MM.1S (cell line): ENCODE results near the gene SLC24A4.

Experiments used
- DNase-seq: peaks from one replicate; pipeline ENCODE4 v3.0.0-alpha.2; 2015
- H2AFZ ChIP-seq: fragments of 300-600 bp; sonication (generic); 2 replicates; pipeline ENCODE4 v1.6.0; 2016; ENCODE audit warnings: antibody characterized with exemption, low read length
- H3F3A ChIP-seq: fragments of 300-600 bp; sonication (generic); 2 replicates; pipeline ENCODE4 v1.6.1; 2016; ENCODE audit warnings: mild to moderate bottlenecking, antibody characterized with exemption, low read length, moderate library complexity, mixed read lengths; ENCODE audit not compliant: insufficient read depth
- H3K27ac ChIP-seq: fragments of 300-600 bp; sonication (generic); 2 replicates; pipeline ENCODE4 v1.5.1; 2016; ENCODE audit warnings: mild to moderate bottlenecking, low read length
- H3K27me3 ChIP-seq: fragments of 300-600 bp; sonication (generic); replicated peaks from 2 replicates; pipeline ENCODE4 v1.6.0; 2016; ENCODE audit warnings: low read length; ENCODE audit not compliant: insufficient read depth
- H3K36me3 ChIP-seq: fragments of 300-600 bp; sonication (generic); replicated peaks from 2 replicates; pipeline ENCODE4 v1.6.1; 2016; ENCODE audit warnings: mild to moderate bottlenecking, low read length, mixed read lengths; ENCODE audit not compliant: insufficient read depth
- H3K4me1 ChIP-seq: fragments of 300-600 bp; sonication (generic); 2 replicates; pipeline ENCODE4 v1.6.1; 2016; ENCODE audit warnings: low read length, mixed read lengths
- H3K4me2 ChIP-seq: fragments of 300-600 bp; sonication (generic); 2 replicates; pipeline ENCODE4 v1.6.0; 2016; ENCODE audit warnings: low read depth, low read length
- H3K4me3 ChIP-seq: fragments of 300-600 bp; sonication (generic); 2 replicates; pipeline ENCODE4 v1.5.1; 2016; ENCODE audit warnings: low read length, mixed read lengths
- H3K79me2 ChIP-seq: fragments of 300-600 bp; sonication (generic); 2 replicates; pipeline ENCODE4 v1.6.1; 2016; ENCODE audit warnings: mixed run types, low read length, mixed read lengths
- H3K9ac ChIP-seq: fragments of 300-600 bp; sonication (generic); 2 replicates; pipeline ENCODE4 v1.6.1; 2016; ENCODE audit warnings: low read length, mixed read lengths
- H3K9me2 ChIP-seq: fragments of 300-600 bp; sonication (generic); replicated peaks from 2 replicates; pipeline ENCODE4 v1.6.1; 2016; ENCODE audit warnings: mild to moderate bottlenecking, low read length, mixed read lengths; ENCODE audit not compliant: insufficient read depth
- H3K9me3 ChIP-seq: fragments of 300-600 bp; sonication (generic); replicated peaks from 2 replicates; pipeline ENCODE4 v1.6.1; 2016; ENCODE audit warnings: mild to moderate bottlenecking, low read length, mixed read lengths; ENCODE audit not compliant: insufficient read depth
- H4K20me1 ChIP-seq: fragments of 300-600 bp; sonication (generic); 2 replicates; pipeline ENCODE4 v1.6.1; 2016; ENCODE audit warnings: mild to moderate bottlenecking, low read length, moderate library complexity, mixed read lengths; ENCODE audit not compliant: insufficient read depth
- CTCF ChIP-seq: fragments of 300-600 bp; sonication (generic); IDR thresholded peaks from 2 replicates; pipeline ENCODE4 v1.5.1; 2016; ENCODE audit warnings: antibody characterized with exemption, low read length, mixed read lengths
- EZH2 ChIP-seq: fragments of 300-600 bp; sonication (generic); optimal IDR thresholded peaks from 2 replicates; pipeline ENCODE3; 2017; ENCODE audit warnings: low read depth, mild to moderate bottlenecking, antibody characterized with exemption, low read length, mixed read lengths
- EZH2phosphoT487 ChIP-seq: fragments of 300-600 bp; sonication (generic); IDR thresholded peaks from 2 replicates; pipeline ENCODE4 v1.6.1; 2018; ENCODE audit warnings: antibody characterized with exemption, low read length

Gene SLC24A4

GRCh38 chr14:92540472-92541048 lies 217.6 kb downstream of the SLC24A4 start:
- H3K4me2 ChIP-seq, result no peak overlapping the region
- DNase-seq, result no peak
- H3K27ac ChIP-seq, result no peak overlapping the region
- no peaks in the 10 kb centered on the region for H3K27me3 ChIP-seq
- no peaks in the 10 kb centered on the region for H3K9me2 ChIP-seq
- H3K9ac ChIP-seq, result no peak overlapping the region
- no peaks in the 10 kb centered on the region for H3K9me3 ChIP-seq
- H3F3A ChIP-seq, result peaks cover 2% of the 10 kb centered on the region; the same call in 1 of the 2 replicates
- no peaks in the 10 kb centered on the region for H3K36me3 ChIP-seq
- peaks cover 11% of the 10 kb centered on the region for H3K4me1 ChIP-seq
- H3K79me2 ChIP-seq, result no peaks in the 10 kb centered on the region
- H4K20me1 ChIP-seq, result no peaks in the 10 kb centered on the region
- H3K4me3 ChIP-seq, result no peak overlapping the region
- TF ChIP-seq EZH2 (no peak), EZH2phosphoT487 (no peak), CTCF (no peak)
- H2AFZ ChIP-seq, result no peak overlapping the region

GRCh38 chr14:92542766-92543554 lies 220.0 kb downstream of the SLC24A4 start:
- no peak overlapping the region for H3K4me3 ChIP-seq
- H3K79me2 ChIP-seq, result no peaks in the 10 kb centered on the region
- H4K20me1 ChIP-seq, result no peaks in the 10 kb centered on the region
- TF ChIP-seq EZH2phosphoT487, result no peak
- no peak for TF ChIP-seq EZH2
- TF ChIP-seq CTCF, result no peak
- H3K4me2 ChIP-seq, result no peak overlapping the region
- H3K9me3 ChIP-seq, result no peaks in the 10 kb centered on the region
- H3K4me1 ChIP-seq, result peaks cover 11% of the 10 kb centered on the region
- H3K9me2 ChIP-seq, result no peaks in the 10 kb centered on the region
- peaks cover 2% of the 10 kb centered on the region; the same call in 1 of the 2 replicates for H3F3A ChIP-seq
- no peaks in the 10 kb centered on the region for H3K27me3 ChIP-seq
- H3K36me3 ChIP-seq, result no peaks in the 10 kb centered on the region
- H3K9ac ChIP-seq, result no peak overlapping the region
- no peak overlapping the region for H3K27ac ChIP-seq
- DNase-seq, result no peak
- no peak overlapping the region for H2AFZ ChIP-seq

GRCh38 chr14:92544051-92544720 lies 221.2 kb downstream of the SLC24A4 start:
- Histone ChIP-seq H3K27ac (no peak overlapping the region), H3K79me2 (no peaks in the 10 kb centered on the region), H4K20me1 (no peaks in the 10 kb centered on the region), H3K4me1 (peaks cover 2% of the 10 kb centered on the region; the same call in 1 of the 2 replicates), H3K9me2 (no peaks in the 10 kb centered on the region), H3K9me3 (no peaks in the 10 kb centered on the region), H3K4me2 (no peak overlapping the region), H2AFZ (no peak overlapping the region), H3K4me3 (no peak overlapping the region), H3K27me3 (no peaks in the 10 kb centered on the region), H3K9ac (no peak overlapping the region), H3K36me3 (no peaks in the 10 kb centered on the region), H3F3A (no peaks in the 10 kb centered on the region)
- TF ChIP-seq CTCF, result no peak
- TF ChIP-seq EZH2, result no peak
- no peak for TF ChIP-seq EZH2phosphoT487
- DNase-seq, result no peak
